Measurements from ENCODE around the gene FAM234B.

The FAM234B gene

GRCh38 chr12:13044002-13044905 lies at the start of gene FAM234B:
TSS of gene FAM234B (plus strand) at chr12:13044381. CDS start at chr12:13044404, 23 bp downstream.
- in situ Hi-C loops (cut with MboI; ENCODE audit: low sequenced_read_pairs): no loop called here

GRCh38 chr12:12995088-12995487 lies 49.1 kb upstream of the FAM234B start:
- in situ Hi-C loops (cut with MboI; ENCODE audit: low sequenced_read_pairs): no loop called here

GRCh38 chr12:12996209-12996608 lies 48.0 kb upstream of the FAM234B start:
- in situ Hi-C loops (cut with MboI; ENCODE audit: low sequenced_read_pairs): no loop called here

- in situ Hi-C loops (cut with MboI; ENCODE audit: low sequenced_read_pairs): no loop called here
These were observed 47.0 kb upstream of the FAM234B start for GRCh38 chr12:12997156-12997555.

GRCh38 chr12:12997734-12998133 lies 46.4 kb upstream of the FAM234B start:
- in situ Hi-C loops (cut with MboI; ENCODE audit: low sequenced_read_pairs): no loop called here

GRCh38 chr12:12998248-12998647 lies 45.9 kb upstream of the FAM234B start:
- in situ Hi-C loops (cut with MboI; ENCODE audit: low sequenced_read_pairs): no loop called here

GRCh38 chr12:12999271-12999958 lies 44.8 kb upstream of the FAM234B start:
- in situ Hi-C loops (cut with MboI; ENCODE audit: low sequenced_read_pairs): no loop called here

GRCh38 chr12:12999959-13000615 lies 44.1 kb upstream of the FAM234B start, which contains the start of gene HEBP1:
TSS of gene HEBP1 (minus strand) at chr12:13000265. CDS start at chr12:13000114, 151 bp downstream.
- in situ Hi-C loops (cut with MboI; ENCODE audit: low sequenced_read_pairs): no loop called here

- in situ Hi-C loops (cut with MboI; ENCODE audit: low sequenced_read_pairs): no loop called here
These were observed 43.6 kb upstream of the FAM234B start for GRCh38 chr12:13000616-13000924.

GRCh38 chr12:13000925-13001774 lies 43.0 kb upstream of the FAM234B start:
- in situ Hi-C loops (cut with MboI; ENCODE audit: low sequenced_read_pairs): no loop called here

- in situ Hi-C loops (cut with MboI; ENCODE audit: low sequenced_read_pairs): no loop called here
These were observed 42.5 kb upstream of the FAM234B start for GRCh38 chr12:13001775-13002040.

- in situ Hi-C loops (cut with MboI; ENCODE audit: low sequenced_read_pairs): no loop called here
These were observed 41.7 kb upstream of the FAM234B start for GRCh38 chr12:13002301-13003097.

GRCh38 chr12:13004361-13004760 lies 39.8 kb upstream of the FAM234B start:
- in situ Hi-C loops (cut with MboI; ENCODE audit: low sequenced_read_pairs): no loop called here

GRCh38 chr12:13004986-13005385 lies 39.2 kb upstream of the FAM234B start:
- in situ Hi-C loops (cut with MboI; ENCODE audit: low sequenced_read_pairs): no loop called here

- in situ Hi-C loops (cut with MboI; ENCODE audit: low sequenced_read_pairs): no loop called here
These were observed 38.5 kb upstream of the FAM234B start for GRCh38 chr12:13005649-13006048.

GRCh38 chr12:13007496-13008233 lies 36.5 kb upstream of the FAM234B start:
- in situ Hi-C loops (cut with MboI; ENCODE audit: low sequenced_read_pairs): no loop called here

GRCh38 chr12:13008741-13009380 lies 35.3 kb upstream of the FAM234B start:
- in situ Hi-C loops (cut with MboI; ENCODE audit: low sequenced_read_pairs): no loop called here

- in situ Hi-C loops (cut with MboI; ENCODE audit: low sequenced_read_pairs): no loop called here
These were observed 33.1 kb upstream of the FAM234B start for GRCh38 chr12:13011098-13011497.

GRCh38 chr12:13022851-13023271 lies 21.3 kb upstream of the FAM234B start:
- in situ Hi-C loops (cut with MboI; ENCODE audit: low sequenced_read_pairs): no loop called here
